HepG2 (cell line): Measurements from ENCODE around the gene ARMC2. TPM values are rescaled to one million over a fixed set of nuclear protein-coding genes. Genes with fewer than 3 reads are reported as not detected.

Experiments used
- ATAC-seq: fragments of 200-7000 bp; cut with Tn5 transposase; 3 replicates; pipeline ENCODE4 v1.9.1; 2020; ENCODE audit warnings: mild to moderate bottlenecking, moderate library complexity
- BruUV-seq: library from RNA; stranded (reverse); fragments of 400-500 nt; replicated peaks from 2 replicates; lab custom pipeline; 2021; lab: Mats Ljungman, UMichigan
- CTCF ChIA-PET: fragments of 300-600 bp; formaldehyde crosslinking; extraction: SDS; loops from one replicate; lab custom pipeline; 2021; ENCODE audit warnings: low total read pairs, inconsistent platforms, low intra/inter-chr PET ratio; lab: Yijun Ruan, JAX
- POLR2A ChIA-PET: fragments of 350-600 bp; sonication (Branson Sonifier 250); formaldehyde crosslinking; loops from one replicate; lab custom pipeline; 2020; ENCODE audit warnings: antibody characterized with exemption, inconsistent platforms; lab: Yijun Ruan, JAX
- DNase-seq: peaks from one replicate; pipeline ENCODE4 v3.0.0-alpha.2; 2015; ENCODE audit warnings: low spot score
- FAIRE-seq: peaks from 3 replicates; lab custom pipeline; 2011; peaks lifted over from hg19 to GRCh38; lab: Jason Lieb, UNC
- H2AFZ ChIP-seq: one replicate; pipeline ENCODE4 v1.6.1; 2011; ENCODE audit warnings: low read length, inconsistent platforms
- H3K27ac ChIP-seq: fragments of 300-600 bp; 3 replicates; pipeline ENCODE4 v1.8.0; 2011; ENCODE audit warnings: mixed run types, mild to moderate bottlenecking, mixed read lengths, low read length, inconsistent platforms; ENCODE audit not compliant: insufficient read depth; ENCODE audit errors: extremely low read length
- H3K27me3 ChIP-seq, 2 experiments: fragments of 200-600 bp in 1 of 2; 2 replicates in 1 of 2; 3 replicates in 1 of 2; pipeline versions ENCODE4 v1.6.0 to v1.8.0; 2011; ENCODE audit warnings: low read length in 2 of 2, mild to moderate bottlenecking in 2 of 2, moderate library complexity in 2 of 2, inconsistent platforms in 1 of 2; ENCODE audit not compliant: insufficient read depth in 2 of 2, control insufficient read depth in 1 of 2
- H3K36me3 ChIP-seq, 2 experiments: fragments of 200-600 bp in 1 of 2; replicated peaks in 1 of 2; 2 replicates in 1 of 2; 3 replicates in 1 of 2; pipeline versions ENCODE4 v1.5.1 to v1.8.0; 2011; ENCODE audit warnings: low read length in 2 of 2, inconsistent platforms in 1 of 2; ENCODE audit not compliant: insufficient read depth in 2 of 2, control insufficient read depth in 1 of 2
- H3K4me1 ChIP-seq: 2 replicates; pipeline ENCODE4 v1.5.1; 2012; ENCODE audit warnings: low read length, inconsistent platforms; ENCODE audit not compliant: insufficient read depth
- H3K4me2 ChIP-seq: 2 replicates; pipeline ENCODE4 v1.6.0; 2011; ENCODE audit warnings: low read depth, low read length, inconsistent platforms
- H3K4me3 ChIP-seq, 3 experiments: fragments of 200-600 bp in 1 of 3; sonication (generic), shearing (Covaris generic) in 1 of 3; replicated peaks in 1 of 3; 2 replicates each; pipeline ENCODE4 v1.5.1; 2011 to 2016; ENCODE audit warnings: low read length in 3 of 3, inconsistent platforms in 2 of 3, low read depth in 2 of 3, mild to moderate bottlenecking in 2 of 3, control low read depth in 1 of 3, mixed read lengths in 1 of 3; ENCODE audit not compliant: insufficient read depth in 1 of 3
- H3K79me2 ChIP-seq: one replicate; pipeline ENCODE4 v1.6.1; 2011; ENCODE audit warnings: low read length, inconsistent platforms; ENCODE audit not compliant: insufficient read depth
- H3K9ac ChIP-seq: 2 replicates; pipeline ENCODE4 v1.6.0; 2011; ENCODE audit warnings: mild to moderate bottlenecking, low read depth, low read length, inconsistent platforms; ENCODE audit not compliant: insufficient read depth
- H3K9me3 ChIP-seq: 2 replicates; pipeline ENCODE4 v1.5.1; 2012; ENCODE audit warnings: mild to moderate bottlenecking, low read length
- H4K20me1 ChIP-seq: 2 replicates; pipeline ENCODE4 v1.6.0; 2011; ENCODE audit warnings: inconsistent platforms, mild to moderate bottlenecking, low read length, moderate library complexity; ENCODE audit not compliant: insufficient read depth
- ADNP ChIP-seq: sonication (generic); formaldehyde crosslinking; IDR thresholded peaks from 2 replicates; pipeline ENCODE4 v1.4.0; 2020; ENCODE audit warnings: missing genetic modification reagents
- EP300 ChIP-seq, 3 experiments: sonication (generic) in 1 of 3; formaldehyde crosslinking in 1 of 3; IDR thresholded peaks; 2 replicates each; pipeline versions ENCODE4 v1.5.1 to v1.6.1; 2011 to 2020; ENCODE audit warnings: low read depth in 2 of 3, low read length in 2 of 3, borderline replicate concordance in 1 of 3, improper control_type of control experiment in 1 of 3, mild to moderate bottlenecking in 1 of 3, missing genetic modification reagents in 1 of 3, moderate library complexity in 1 of 3
- HNRNPL ChIP-seq: fragments of 200-400 bp; formaldehyde crosslinking; IDR thresholded peaks from 2 replicates; pipeline ENCODE4 v1.6.1; 2017; ENCODE audit warnings: mild to moderate bottlenecking, low read depth, low read length
- HOXA5 ChIP-seq: sonication (generic); formaldehyde crosslinking; IDR thresholded peaks from 2 replicates; pipeline ENCODE4 v1.4.0; 2020; ENCODE audit warnings: missing genetic modification reagents
- STAT5B ChIP-seq: sonication (generic); formaldehyde crosslinking; IDR thresholded peaks from 2 replicates; pipeline ENCODE4 v1.4.0; 2020; ENCODE audit warnings: missing genetic modification reagents
- TEAD2 ChIP-seq: sonication (generic); formaldehyde crosslinking; IDR thresholded peaks from 2 replicates; pipeline ENCODE4 v1.9.0; 2021; ENCODE audit warnings: missing genetic modification reagents
- ZC3H4 ChIP-seq: sonication (generic); formaldehyde crosslinking; IDR thresholded peaks from 2 replicates; pipeline ENCODE4 v1.4.0; 2020; ENCODE audit warnings: missing genetic modification reagents, borderline replicate concordance
- ZEB1 ChIP-seq: IDR thresholded peaks from 2 replicates; pipeline ENCODE4 v1.6.1; 2012; ENCODE audit warnings: mild to moderate bottlenecking, low read depth, inconsistent platforms; ENCODE audit not compliant: insufficient replicate concordance
- ZNF224 ChIP-seq: sonication (generic); formaldehyde crosslinking; IDR thresholded peaks from 2 replicates; pipeline ENCODE4 v1.5.0; 2020; ENCODE audit warnings: mild to moderate bottlenecking, missing genetic modification reagents
- ZNF24 ChIP-seq: fragments of 450-650 bp; IDR thresholded peaks from 2 replicates; pipeline ENCODE4 v1.6.1; 2017; ENCODE audit warnings: antibody characterized with exemption, mild to moderate bottlenecking
- ZNF558 ChIP-seq: sonication (generic); formaldehyde crosslinking; IDR thresholded peaks from 2 replicates; pipeline ENCODE4 v1.9.0; 2022; ENCODE audit warnings: mild to moderate bottlenecking, missing genetic modification reagents, borderline replicate concordance
- ZNF720 ChIP-seq: sonication (generic); formaldehyde crosslinking; IDR thresholded peaks from 2 replicates; pipeline ENCODE4 v1.4.0; 2020; ENCODE audit warnings: missing genetic modification reagents
- ZNF724P ChIP-seq: sonication (generic); formaldehyde crosslinking; IDR thresholded peaks from 2 replicates; pipeline ENCODE4 v1.8.0; 2022; ENCODE audit warnings: missing genetic modification reagents, borderline replicate concordance
- ZNF891 ChIP-seq: sonication (generic); formaldehyde crosslinking; IDR thresholded peaks from 2 replicates; pipeline ENCODE4 v1.5.0; 2020; ENCODE audit warnings: mild to moderate bottlenecking, missing genetic modification reagents
- WGBS: methylation state at CpG from one replicate; pipeline ENCODE4 v1.1.6; 2017; ENCODE audit warnings: low lambda C conversion rate; 5-methylcytosine and 5-hydroxymethylcytosine counted together
- in situ Hi-C: cut with HindIII; loops from 2 replicates; pipeline ENCODE4 v1.10.0; 2017; ENCODE audit warnings: low pct_unique_long_range_greater_than_20kb; ENCODE audit not compliant: extremely low pct_ligation_motif_present
- intact Hi-C: fragments of 100-400 bp; cut with micrococcal nuclease; formaldehyde crosslinking; loops from one replicate; pipeline ENCODE4 v1.10.0; 2022; ENCODE audit not compliant: unreplicated experiment
- polyA plus RNA-seq, 8 experiments: library from polyadenylated mRNA; depleted of rRNA in 3 of 8; stranded (reverse) in 7 of 8; unstranded in 1 of 8; fragments of >200 nt; fragmentation: Illumina TruSeq in 4 of 8; extraction: Trizol in 4 of 8; gene quantifications; 2 replicates each; pipeline versions ENCODE4 v1.2.1 to v1.2.3, GENCODE V29; 2011 to 2016; ENCODE audit warnings: low read depth in 4 of 8, missing spikeins in 1 of 8, mixed read lengths in 1 of 8; ENCODE audit not compliant: insufficient read depth in 1 of 8
- total RNA-seq, 5 experiments: library from RNA; depleted of rRNA; stranded (reverse); fragments of >200 nt; fragmentation: Illumina TruSeq; extraction: Trizol; gene quantifications; 2 replicates each; pipeline ENCODE4 v1.2.3, GENCODE V29; 2016; ENCODE audit warnings: low read depth in 1 of 5
- TF ChIP-seq, protein P1 (sequence below): sonication (generic); formaldehyde crosslinking; IDR thresholded peaks from 2 replicates; pipeline ENCODE4 v1.5.1; 2020; ENCODE audit warnings: mild to moderate bottlenecking, missing genetic modification reagents, moderate library complexity
- TF ChIP-seq, protein P2 (sequence below): sonication (generic); formaldehyde crosslinking; IDR thresholded peaks from 2 replicates; pipeline ENCODE4 v1.9.0; 2021; ENCODE audit warnings: missing genetic modification reagents, mild to moderate bottlenecking, borderline replicate concordance
- TF ChIP-seq, protein P3 (sequence below): sonication (generic); formaldehyde crosslinking; IDR thresholded peaks from 2 replicates; pipeline ENCODE4 v1.8.0; 2022; ENCODE audit warnings: mild to moderate bottlenecking, missing genetic modification reagents

ARMC2 gene
- total and polyA plus RNA-seq, 2 of the 13 experiments (the other 11 are each of a cell fraction or from before 2014, with no cell fraction given), result 1.4 to 3.2 TPM

DNA sequence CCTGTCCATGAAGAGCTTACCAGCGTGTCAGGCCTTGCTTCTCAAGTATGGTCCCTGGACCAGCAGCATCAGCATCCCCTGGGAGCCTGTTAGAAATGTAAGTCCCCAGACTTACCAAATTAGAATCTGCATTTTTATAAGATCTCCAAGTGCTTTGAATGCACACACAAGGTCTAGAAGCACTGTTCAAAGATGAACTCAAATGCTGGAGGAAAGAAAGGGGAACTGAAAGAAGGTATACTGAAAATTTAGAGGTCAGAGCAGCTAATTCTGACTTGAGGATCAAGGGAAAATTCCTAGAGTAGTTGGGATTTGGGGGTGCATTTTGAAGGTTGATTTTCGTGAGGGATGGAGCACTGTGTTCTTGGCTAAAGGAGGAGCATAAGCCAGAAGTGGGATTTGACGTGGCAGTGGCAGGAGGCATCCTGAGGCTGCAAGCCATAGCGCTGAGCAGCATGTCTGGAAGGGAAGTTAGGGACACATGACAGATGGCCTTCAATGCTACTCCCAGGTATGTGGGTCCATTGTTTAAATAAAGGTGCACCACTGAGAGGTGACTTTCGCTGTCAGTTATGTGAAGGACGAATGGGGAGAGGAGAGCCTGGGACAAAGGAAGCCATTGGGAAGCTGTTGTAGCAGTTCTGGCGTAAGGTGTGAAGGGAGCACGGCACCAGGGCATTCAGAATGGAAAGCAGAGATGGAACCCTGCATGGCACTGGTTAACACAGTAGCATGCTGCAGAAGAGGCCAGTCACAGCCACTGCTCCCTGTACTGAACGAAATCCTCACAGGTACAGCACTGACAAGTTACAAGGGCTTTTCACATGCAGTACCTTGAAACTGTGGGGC is 36.2 kb downstream of the ARMC2 start:
- FAIRE-seq, result no peak
- ATAC-seq, result no peak
- H4K20me1 ChIP-seq, result no peaks in the 10 kb centered on the region
- no peaks in the 10 kb centered on the region for H3K27me3 ChIP-seq
- CTCF ChIA-PET, result no interaction called here
- no peaks in the 10 kb centered on the region for H3K79me2 ChIP-seq
- no peak overlapping the region for H3K4me2 ChIP-seq
- H3K4me3 ChIP-seq, result no peak overlapping the region
- BruUV-seq, result no TSS peak
- H3K9ac ChIP-seq, result no peak overlapping the region
- POLR2A ChIA-PET, result no interaction called here
- DNase-seq, result no peak
- intact Hi-C loops (no loop called here), in situ Hi-C loops (loop anchor here (5.0 kb wide), 1 partner anchor 347 kb away; no protein-coding TSS in a partner anchor)
- no peaks in the 10 kb centered on the region for H3K36me3 ChIP-seq
- no peaks in the 10 kb centered on the region for H3K4me1 ChIP-seq
- no peak overlapping the region for H3K27ac ChIP-seq
- H2AFZ ChIP-seq, result no peak overlapping the region
- 79% methylated on average over 9 of the region's 9 CpGs for WGBS
- no peaks in the 10 kb centered on the region for H3K9me3 ChIP-seq
- TF ChIP-seq ZNF891, result no peak
- TF ChIP-seq, protein P1, sequence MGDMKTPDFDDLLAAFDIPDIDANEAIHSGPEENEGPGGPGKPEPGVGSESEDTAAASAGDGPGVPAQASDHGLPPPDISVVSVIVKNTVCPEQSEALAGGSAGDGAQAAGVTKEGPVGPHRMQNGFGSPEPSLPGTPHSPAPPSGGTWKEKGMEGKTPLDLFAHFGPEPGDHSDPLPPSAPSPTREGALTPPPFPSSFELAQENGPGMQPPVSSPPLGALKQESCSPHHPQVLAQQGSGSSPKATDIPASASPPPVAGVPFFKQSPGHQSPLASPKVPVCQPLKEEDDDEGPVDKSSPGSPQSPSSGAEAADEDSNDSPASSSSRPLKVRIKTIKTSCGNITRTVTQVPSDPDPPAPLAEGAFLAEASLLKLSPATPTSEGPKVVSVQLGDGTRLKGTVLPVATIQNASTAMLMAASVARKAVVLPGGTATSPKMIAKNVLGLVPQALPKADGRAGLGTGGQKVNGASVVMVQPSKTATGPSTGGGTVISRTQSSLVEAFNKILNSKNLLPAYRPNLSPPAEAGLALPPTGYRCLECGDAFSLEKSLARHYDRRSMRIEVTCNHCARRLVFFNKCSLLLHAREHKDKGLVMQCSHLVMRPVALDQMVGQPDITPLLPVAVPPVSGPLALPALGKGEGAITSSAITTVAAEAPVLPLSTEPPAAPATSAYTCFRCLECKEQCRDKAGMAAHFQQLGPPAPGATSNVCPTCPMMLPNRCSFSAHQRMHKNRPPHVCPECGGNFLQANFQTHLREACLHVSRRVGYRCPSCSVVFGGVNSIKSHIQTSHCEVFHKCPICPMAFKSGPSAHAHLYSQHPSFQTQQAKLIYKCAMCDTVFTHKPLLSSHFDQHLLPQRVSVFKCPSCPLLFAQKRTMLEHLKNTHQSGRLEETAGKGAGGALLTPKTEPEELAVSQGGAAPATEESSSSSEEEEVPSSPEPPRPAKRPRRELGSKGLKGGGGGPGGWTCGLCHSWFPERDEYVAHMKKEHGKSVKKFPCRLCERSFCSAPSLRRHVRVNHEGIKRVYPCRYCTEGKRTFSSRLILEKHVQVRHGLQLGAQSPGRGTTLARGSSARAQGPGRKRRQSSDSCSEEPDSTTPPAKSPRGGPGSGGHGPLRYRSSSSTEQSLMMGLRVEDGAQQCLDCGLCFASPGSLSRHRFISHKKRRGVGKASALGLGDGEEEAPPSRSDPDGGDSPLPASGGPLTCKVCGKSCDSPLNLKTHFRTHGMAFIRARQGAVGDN (CRISPR knock-in tag), result no peak
- no peak for TF ChIP-seq HNRNPL
- TF ChIP-seq TEAD2 (CRISPR knock-in tag), result no peak
- no peak for TF ChIP-seq ZEB1
- TF ChIP-seq ZNF720, result no peak
- TF ChIP-seq ZNF224 (CRISPR knock-in tag), result no peak
- no peak for TF ChIP-seq ADNP (CRISPR knock-in tag)
- TF ChIP-seq ZNF724P (CRISPR knock-in tag), result no peak
- TF ChIP-seq STAT5B (CRISPR knock-in tag), result no peak
- no peak for TF ChIP-seq ZNF558
- no peak for TF ChIP-seq HOXA5 (CRISPR knock-in tag)
- no peak for TF ChIP-seq EP300 (IDR thresholded peaks at IDR 0.05; ENCODE audit: low read depth in 2 of 2, low read length in 2 of 2)
- no peak for TF ChIP-seq EP300 (CRISPR knock-in tag; IDR thresholded peaks at IDR 0.05; ENCODE audit: borderline replicate concordance)
- TF ChIP-seq ZNF24, result no peak
- TF ChIP-seq ZC3H4, result no peak
- TF ChIP-seq, protein P2, sequence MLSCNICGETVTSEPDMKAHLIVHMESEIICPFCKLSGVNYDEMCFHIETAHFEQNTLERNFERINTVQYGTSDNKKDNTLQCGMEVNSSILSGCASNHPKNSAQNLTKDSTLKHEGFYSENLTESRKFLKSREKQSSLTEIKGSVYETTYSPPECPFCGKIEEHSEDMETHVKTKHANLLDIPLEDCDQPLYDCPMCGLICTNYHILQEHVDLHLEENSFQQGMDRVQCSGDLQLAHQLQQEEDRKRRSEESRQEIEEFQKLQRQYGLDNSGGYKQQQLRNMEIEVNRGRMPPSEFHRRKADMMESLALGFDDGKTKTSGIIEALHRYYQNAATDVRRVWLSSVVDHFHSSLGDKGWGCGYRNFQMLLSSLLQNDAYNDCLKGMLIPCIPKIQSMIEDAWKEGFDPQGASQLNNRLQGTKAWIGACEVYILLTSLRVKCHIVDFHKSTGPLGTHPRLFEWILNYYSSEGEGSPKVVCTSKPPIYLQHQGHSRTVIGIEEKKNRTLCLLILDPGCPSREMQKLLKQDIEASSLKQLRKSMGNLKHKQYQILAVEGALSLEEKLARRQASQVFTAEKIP, result no peak
- TF ChIP-seq, protein P3, sequence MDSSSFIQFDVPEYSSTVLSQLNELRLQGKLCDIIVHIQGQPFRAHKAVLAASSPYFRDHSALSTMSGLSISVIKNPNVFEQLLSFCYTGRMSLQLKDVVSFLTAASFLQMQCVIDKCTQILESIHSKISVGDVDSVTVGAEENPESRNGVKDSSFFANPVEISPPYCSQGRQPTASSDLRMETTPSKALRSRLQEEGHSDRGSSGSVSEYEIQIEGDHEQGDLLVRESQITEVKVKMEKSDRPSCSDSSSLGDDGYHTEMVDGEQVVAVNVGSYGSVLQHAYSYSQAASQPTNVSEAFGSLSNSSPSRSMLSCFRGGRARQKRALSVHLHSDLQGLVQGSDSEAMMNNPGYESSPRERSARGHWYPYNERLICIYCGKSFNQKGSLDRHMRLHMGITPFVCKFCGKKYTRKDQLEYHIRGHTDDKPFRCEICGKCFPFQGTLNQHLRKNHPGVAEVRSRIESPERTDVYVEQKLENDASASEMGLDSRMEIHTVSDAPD (CRISPR knock-in tag), result no peak
